ENCODE data around the gene NT5DC1.

DNA sequence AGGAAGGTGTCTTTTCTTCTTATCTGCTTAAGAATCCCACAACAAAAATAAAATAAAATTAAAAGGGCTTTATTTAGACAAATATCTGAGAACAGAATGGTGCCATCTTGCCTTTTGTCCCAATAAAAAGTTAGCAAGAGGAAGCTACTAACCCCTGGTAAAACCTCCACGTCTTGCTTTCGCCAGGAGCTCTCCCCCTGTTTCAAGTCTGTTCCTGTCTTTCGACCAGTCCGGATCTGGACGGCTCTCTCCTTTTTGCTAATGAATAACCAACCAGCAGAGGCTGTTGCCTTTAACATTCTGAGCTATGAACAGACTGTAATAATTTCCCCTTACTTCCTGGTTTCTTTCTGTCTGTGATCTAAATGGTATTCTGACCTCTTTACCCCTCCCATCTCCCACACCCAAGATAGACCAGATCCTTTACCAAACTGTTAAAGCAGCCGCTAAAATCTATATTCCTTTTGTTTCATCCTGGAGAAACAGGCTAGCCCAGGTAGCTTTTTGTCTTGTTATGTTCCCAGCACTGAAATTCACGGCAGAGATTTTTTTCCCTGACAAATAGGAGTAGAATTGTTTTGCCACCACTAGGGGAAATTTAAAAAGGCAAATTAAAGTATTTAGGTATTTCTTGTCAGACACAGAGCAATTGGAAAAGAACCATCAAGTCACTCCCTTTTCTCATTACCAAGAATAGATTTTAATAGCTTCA is 39.9 kb upstream of the NT5DC1 start, which contains the start of gene FRK:
- TF ChIP-seq CTCF (IDR thresholded peaks at IDR 0.05; ENCODE audit: borderline replicate concordance, extremely low read depth, low read length, poor library complexity, severe bottlenecking) (no peak), EZH2 (IDR thresholded peaks at IDR 0.05; ENCODE audit: borderline replicate concordance, low read depth, low read length, severe bottlenecking) (no peak)
